HK-2 (cell line): ENCODE measurements around the gene NRP1.

Source experiments
- DNase-seq: peaks from one replicate; pipeline ENCODE4 v3.0.0-alpha.2; 2018; ENCODE audit not compliant: unreplicated experiment

The NRP1 gene

GRCh38 chr10:33260403-33261149 is 73.9 kb downstream of the NRP1 start:
- DNase-seq, result no peak

GRCh38 chr10:33258967-33259366 is 75.5 kb downstream of the NRP1 start:
- DNase-seq, result no peak

- no peak for DNase-seq
Observed at GRCh38 chr10:33257439-33258080, 76.9 kb downstream of the NRP1 start.

GRCh38 chr10:33256458-33256857 is 78.0 kb downstream of the NRP1 start:
- DNase-seq, result no peak

- DNase-seq, result no peak
Observed at GRCh38 chr10:33254556-33255160, 79.8 kb downstream of the NRP1 start.

GRCh38 chr10:33253411-33253810 is 81.1 kb downstream of the NRP1 start:
- DNase-seq, result no peak

GRCh38 chr10:33252794-33253203 is 81.7 kb downstream of the NRP1 start:
- no peak for DNase-seq

- DNase-seq, result no peak
Observed at GRCh38 chr10:33252324-33252723, 82.1 kb downstream of the NRP1 start.

GRCh38 chr10:33249659-33250345 is 84.7 kb downstream of the NRP1 start:
- no peak for DNase-seq

GRCh38 chr10:33249137-33249536 is 85.3 kb downstream of the NRP1 start:
- no peak for DNase-seq

- no peak for DNase-seq
Observed at GRCh38 chr10:33248638-33249037, 85.8 kb downstream of the NRP1 start.

GRCh38 chr10:33247221-33247922 is 87.1 kb downstream of the NRP1 start:
- no peak for DNase-seq

GRCh38 chr10:33245343-33245742 is 89.1 kb downstream of the NRP1 start:
- DNase-seq, result no peak

- DNase-seq, result no peak
Observed at GRCh38 chr10:33244354-33244967, 90.0 kb downstream of the NRP1 start.

GRCh38 chr10:33243703-33244102 is 90.8 kb downstream of the NRP1 start:
- no peak for DNase-seq

- no peak for DNase-seq
Observed at GRCh38 chr10:33242931-33243330, 91.5 kb downstream of the NRP1 start.

GRCh38 chr10:33241351-33241750 is 93.1 kb downstream of the NRP1 start:
- DNase-seq, result no peak

- DNase-seq, result no peak
Observed at GRCh38 chr10:33240931-33241330, 93.5 kb downstream of the NRP1 start.

- DNase-seq, result no peak
Observed at GRCh38 chr10:33240258-33240657, 94.2 kb downstream of the NRP1 start.

GRCh38 chr10:33239257-33239656 is 95.2 kb downstream of the NRP1 start:
- DNase-seq, result no peak

GRCh38 chr10:33238643-33239042 is 95.8 kb downstream of the NRP1 start:
- peak; percentile 59 for DNase-seq
